ENCODE results near the gene HOOK2. TPM values are rescaled to one million over a fixed set of nuclear protein-coding genes. Genes with fewer than 3 reads are reported as not detected.
"Not testable (repeated sequence)": the region's sequence is repeated elsewhere in the genome, so short reads cannot be mapped to it uniquely, and the experiment has no call there.

The HOOK2 gene
- total and polyA plus RNA-seq, 9 of the 15 experiments (the other 6 are each of a cell fraction or from before 2014, with no cell fraction given), result 1.3 to 17.2 (median 9.9) TPM

DNA sequence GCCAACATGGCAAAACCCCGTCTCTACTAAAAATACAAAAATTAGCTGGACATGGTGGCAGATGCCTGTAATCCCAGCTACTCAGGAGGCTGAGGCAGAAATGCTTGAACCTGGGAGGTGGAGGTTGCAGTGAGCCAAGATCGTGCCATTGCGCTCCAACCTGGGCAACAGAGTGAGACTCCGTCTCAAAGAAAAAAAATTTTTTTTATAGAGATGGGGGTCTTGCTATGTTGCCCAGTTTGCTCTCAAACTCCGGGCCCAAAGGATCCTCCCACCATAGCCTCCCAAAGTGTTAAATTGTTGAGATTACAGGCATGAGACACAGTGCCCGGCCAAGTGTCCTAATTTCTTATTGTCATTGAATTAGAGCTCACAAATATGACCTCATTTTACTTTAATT is 41.8 kb upstream of the HOOK2 start:
- H3K79me2 ChIP-seq (ENCODE audit: control insufficient read depth, insufficient read depth, low read length); H3K4me2 ChIP-seq (ENCODE audit: insufficient read depth, low read length); FAIRE-seq; H3K27me3 ChIP-seq (ENCODE audit: control insufficient read depth in 2 of 2, insufficient read depth in 2 of 2, low read length in 2 of 2); H2AFZ ChIP-seq (ENCODE audit: low read depth, low read length); H3K9me1 ChIP-seq (ENCODE audit: control insufficient read depth, insufficient read depth, low read length); ATAC-seq; H3K9me3 ChIP-seq (replicated peaks; ENCODE audit: control insufficient read depth, insufficient read depth, low read depth, low read length); H3K9ac ChIP-seq (ENCODE audit: insufficient read depth in 1 of 2, low read depth in 2 of 2, low read length in 2 of 2); H3K4me3 ChIP-seq; in situ Hi-C loops (cut with MboI); H4K20me1 ChIP-seq (replicated peaks; ENCODE audit: control insufficient read depth, insufficient read depth, low read length); intact Hi-C loops (cut with micrococcal nuclease); BruUV-seq (replicated peaks); H3K27ac ChIP-seq (ENCODE audit: extremely low read depth, low read depth, low read length); DNase-seq (ENCODE audit: extremely low read depth in 1 of 4, low spot score in 3 of 4): not testable (repeated sequence)
- Histone ChIP-seq H3K36me3 (ENCODE audit: control insufficient read depth, insufficient read depth, low read length) (peaks cover 16% of the 10 kb centered on the region; the same call in 2 of the 3 replicates), H3K4me1 (replicated peaks in 1 of 2; ENCODE audit: control insufficient read depth in 2 of 2, insufficient read depth in 2 of 2, low read length in 2 of 2) (peaks cover 2 to 11% of the 10 kb centered on the region in 2 experiments; a peak in 1 of 5 replicates)
- WGBS (ENCODE audit: insufficient coverage, low coverage, missing lambda C conversion rate), result 84% methylated on average over 6 of the region's 6 CpGs
- CTCF ChIA-PET (ENCODE audit: low intra/inter-chr PET ratio), result interaction anchor here (0.7 kb wide), 1 partner anchor 68 kb away, joined by 3 read pairs; no protein-coding TSS in a partner anchor
- POLR2A ChIA-PET, result interaction anchor here (2.5 to 2.8 kb wide), 2 partner anchors 11 to 13 kb away, joined by 9 read pairs; partner anchors contain the start of gene RNASEH2A
- peak; percentile 60 for TF ChIP-seq ZNF121 (CRISPR knock-in tag; conservative IDR thresholded peaks at IDR 0.05)
- TF ChIP-seq, protein P1, sequence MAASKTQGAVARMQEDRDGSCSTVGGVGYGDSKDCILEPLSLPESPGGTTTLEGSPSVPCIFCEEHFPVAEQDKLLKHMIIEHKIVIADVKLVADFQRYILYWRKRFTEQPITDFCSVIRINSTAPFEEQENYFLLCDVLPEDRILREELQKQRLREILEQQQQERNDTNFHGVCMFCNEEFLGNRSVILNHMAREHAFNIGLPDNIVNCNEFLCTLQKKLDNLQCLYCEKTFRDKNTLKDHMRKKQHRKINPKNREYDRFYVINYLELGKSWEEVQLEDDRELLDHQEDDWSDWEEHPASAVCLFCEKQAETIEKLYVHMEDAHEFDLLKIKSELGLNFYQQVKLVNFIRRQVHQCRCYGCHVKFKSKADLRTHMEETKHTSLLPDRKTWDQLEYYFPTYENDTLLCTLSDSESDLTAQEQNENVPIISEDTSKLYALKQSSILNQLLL (CRISPR knock-in tag; IDR thresholded peaks at IDR 0.05; ENCODE audit: borderline replicate concordance), result 0 out of 2 replicates have a peak, but pooled peaks have one; percentile 26

DNA sequence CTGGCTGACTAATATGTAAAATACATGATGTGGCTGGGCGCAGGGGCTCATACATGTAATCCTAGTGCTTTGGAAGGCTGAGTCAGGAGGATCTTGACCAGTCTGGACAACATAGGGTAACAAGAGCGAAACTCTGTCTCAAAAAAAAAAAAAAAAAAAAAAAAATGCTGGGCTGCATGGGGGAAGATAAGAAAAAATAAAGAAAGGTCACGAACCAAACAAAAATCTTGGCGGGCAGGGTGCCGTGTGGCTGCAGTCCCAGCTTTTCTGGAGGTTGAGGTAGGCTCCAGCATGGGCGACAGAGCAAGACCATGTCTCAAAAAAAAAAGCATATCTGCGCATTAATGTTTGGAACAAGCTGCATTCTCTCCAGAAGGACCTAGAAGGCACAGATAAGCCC is 39.7 kb upstream of the HOOK2 start:
- Histone ChIP-seq H3K27ac (ENCODE audit: extremely low read depth, low read depth, low read length) (no peak overlapping the region), H4K20me1 (replicated peaks; ENCODE audit: control insufficient read depth, insufficient read depth, low read length) (no peaks in the 10 kb centered on the region), H3K9me1 (ENCODE audit: control insufficient read depth, insufficient read depth, low read length) (no peaks in the 10 kb centered on the region), H3K9ac (ENCODE audit: insufficient read depth in 1 of 2, low read depth in 2 of 2, low read length in 2 of 2) (peak overlapping the region in 1 of 2 experiments; percentile 31; a peak in 1 of 4 replicates), H2AFZ (ENCODE audit: low read depth, low read length) (no peak overlapping the region), H3K79me2 (ENCODE audit: control insufficient read depth, insufficient read depth, low read length) (no peaks in the 10 kb centered on the region), H3K4me1 (replicated peaks in 1 of 2; ENCODE audit: control insufficient read depth in 2 of 2, insufficient read depth in 2 of 2, low read length in 2 of 2) (peaks cover 2 to 11% of the 10 kb centered on the region in 2 experiments; a peak in 1 of 5 replicates), H3K27me3 (ENCODE audit: control insufficient read depth in 2 of 2, insufficient read depth in 2 of 2, low read length in 2 of 2) (no peaks in the 10 kb centered on the region), H3K4me2 (ENCODE audit: insufficient read depth, low read length) (no peak overlapping the region), H3K4me3 (no peak overlapping the region), H3K36me3 (ENCODE audit: control insufficient read depth, insufficient read depth, low read length) (peaks cover 33% of the 10 kb centered on the region; the same call in 2 of the 3 replicates), H3K9me3 (replicated peaks; ENCODE audit: control insufficient read depth, insufficient read depth, low read depth, low read length) (no peaks in the 10 kb centered on the region)
- TF ChIP-seq ZNF384 (IDR thresholded peaks at IDR 0.05; ENCODE audit: low read depth, low read length), result peak; percentile 80
- TF ChIP-seq ARID1B (IDR thresholded peaks at IDR 0.05), result peak; percentile 44
- no peak for TF ChIP-seq U2AF1 (optimal IDR thresholded peaks at IDR 0.05; ENCODE audit: low read depth, low read length)
- no peak for TF ChIP-seq ZFPM2 (CRISPR knock-in tag; IDR thresholded peaks at IDR 0.05)
- TF ChIP-seq KDM1A (IDR thresholded peaks at IDR 0.05), result 0 out of 4 replicates have a peak, but pooled peaks of 1 of the 2 experiments have one; percentile 12
- peak; percentile 29; the same call in 1 of the 2 replicates for TF ChIP-seq TAL1 (IDR thresholded peaks at IDR 0.05)
- TF ChIP-seq CBFA2T3 (IDR thresholded peaks at IDR 0.05), result peak; percentile 75
- TF ChIP-seq NONO (IDR thresholded peaks at IDR 0.05; ENCODE audit: low read depth in 2 of 2, low read length in 1 of 2), result no peak
- TF ChIP-seq CBFA2T2 (conservative IDR thresholded peaks at IDR 0.05), result peak; percentile 45; the same call in 1 of the 2 replicates
- 0 out of 2 replicates have a peak, but pooled peaks have one; percentile 40 for TF ChIP-seq DPF2 (IDR thresholded peaks at IDR 0.05)
- in situ Hi-C loops (cut with MboI), result no loop called here
- 28% methylated on average over 6 of the region's 7 CpGs for WGBS (ENCODE audit: insufficient coverage, low coverage, missing lambda C conversion rate)
- FAIRE-seq (no peak), DNase-seq (ENCODE audit: extremely low read depth in 1 of 4, low spot score in 3 of 4) (no peak), ATAC-seq (peak; percentile 64)
- POLR2A ChIA-PET, result interaction anchor here (0.9 to 2.8 kb wide), 3 partner anchors 9 to 19 kb away, joined by 3 to 9 read pairs (median 4); partner anchors contain the start of gene RNASEH2A
- intact Hi-C loops (cut with micrococcal nuclease), result no loop called here
- BruUV-seq (replicated peaks), result no TSS peak
- CTCF ChIA-PET (ENCODE audit: low intra/inter-chr PET ratio), result no interaction called here
